T1000 (cell line): ENCODE results near the gene GJA5.
"Not testable (repeated sequence)": the region's sequence is repeated elsewhere in the genome, so short reads cannot be mapped to it uniquely, and the experiment has no call there.

ENCODE experiments used
- DNase-seq: peaks from one replicate; lab custom pipeline; 2025; ENCODE audit warnings: mixed read lengths; lab: John Stamatoyannopoulos, UW

GJA5 gene

GRCh38 chr1:147762233-147763024, 2.0 kb upstream of the GJA5 start:
- DNase-seq: no peak

GRCh38 chr1:147758379-147759100, 1.9 kb downstream of the GJA5 start:
- DNase-seq: no peak

- DNase-seq: no peak
Observed at GRCh38 chr1:147757015-147757990, 3.1 kb downstream of the GJA5 start.

DNA sequence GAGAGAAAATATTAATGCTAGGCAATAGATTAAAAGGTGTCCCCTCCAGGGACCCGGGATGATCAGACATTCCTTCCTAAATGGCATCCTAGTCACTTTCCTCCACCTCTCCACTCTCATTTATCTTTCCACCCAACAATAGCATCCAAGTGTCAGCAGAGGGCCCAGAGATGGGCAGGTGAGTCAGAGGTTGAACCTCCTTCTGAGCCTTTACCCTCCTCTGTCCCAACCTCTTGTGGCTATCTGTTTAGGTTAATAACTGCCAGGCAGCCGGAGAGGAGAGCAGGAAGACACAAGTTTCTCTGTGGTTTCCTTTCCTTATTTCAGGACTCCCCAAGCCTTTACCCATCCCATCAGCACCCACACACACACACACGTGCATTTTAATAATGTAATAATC, 4.1 kb downstream of the GJA5 start:
- no peak for DNase-seq

DNA sequence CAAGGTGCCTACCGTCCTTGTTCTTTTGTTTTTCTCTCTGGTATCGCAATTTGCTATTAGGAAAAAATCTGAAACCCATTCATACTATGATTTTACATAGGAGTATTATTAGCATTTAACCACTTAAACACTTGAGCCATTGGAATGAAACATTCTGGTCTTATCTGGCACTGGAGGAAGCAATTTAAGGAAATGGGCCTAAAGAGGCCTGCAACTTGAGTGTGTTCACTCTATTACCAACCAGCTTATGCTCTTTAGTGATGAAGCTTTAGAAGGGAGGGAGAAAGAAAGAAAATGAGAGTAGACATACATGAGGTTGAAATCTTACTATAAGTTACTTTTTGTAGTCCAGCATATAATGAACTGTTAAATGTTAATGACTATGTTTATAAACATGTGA, 5.7 kb downstream of the GJA5 start:
- DNase-seq: no peak

- DNase-seq: no peak
Observed at GRCh38 chr1:147753081-147753480, 7.3 kb downstream of the GJA5 start.

DNA sequence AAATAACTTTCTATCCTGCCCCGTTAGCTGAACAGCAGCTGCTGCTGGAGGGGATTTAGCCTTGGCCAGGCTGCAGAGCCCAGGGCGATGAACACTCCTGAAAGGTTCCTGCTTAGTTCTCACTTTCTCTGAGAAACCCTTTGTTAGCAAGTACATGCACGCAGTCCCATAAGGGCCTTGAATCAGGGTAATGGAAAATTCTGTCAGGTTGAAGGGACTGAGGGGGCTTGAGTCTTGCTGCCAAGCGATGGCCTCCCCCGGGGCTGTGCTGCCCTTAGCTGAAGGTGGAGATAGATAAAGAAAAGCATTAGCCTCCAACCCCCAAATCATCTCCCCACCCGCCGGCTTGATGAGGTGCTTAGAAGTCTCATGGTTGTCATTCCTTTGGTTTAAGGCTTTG, 7.9 kb downstream of the GJA5 start:
- no peak for DNase-seq

- DNase-seq: no peak
Observed at GRCh38 chr1:147751346-147751745, 9.1 kb downstream of the GJA5 start.

DNA sequence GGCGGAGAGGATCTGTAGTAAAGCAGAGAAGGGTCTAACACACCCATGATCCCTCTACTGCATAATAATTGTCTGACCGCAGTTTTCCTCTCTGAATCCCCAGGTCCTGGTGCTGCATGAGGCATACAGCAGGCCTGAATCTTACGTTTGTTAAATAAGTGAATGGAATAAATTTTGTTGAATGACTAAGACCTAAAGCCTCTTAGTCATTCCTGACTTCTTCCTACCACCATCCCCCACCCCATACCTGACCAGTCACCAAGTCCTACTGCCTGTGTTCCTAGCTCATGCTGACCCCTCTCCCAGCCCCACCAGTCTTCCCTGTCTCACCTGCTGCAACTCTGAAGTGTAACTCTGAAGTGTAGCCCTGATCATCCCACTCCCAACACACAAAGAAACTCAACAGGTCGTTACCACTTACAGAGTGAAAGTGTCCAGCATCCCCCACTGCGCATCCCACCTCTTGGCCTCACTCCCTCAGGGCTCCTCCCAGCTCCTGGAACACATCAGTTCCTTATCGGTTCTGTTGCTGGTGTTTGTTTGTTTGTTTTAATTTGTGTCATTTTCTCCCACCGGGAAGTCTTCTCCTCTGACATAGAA, 9.7 kb downstream of the GJA5 start:
- DNase-seq: no peak

- DNase-seq: no peak
Observed at GRCh38 chr1:147749792-147750191, 10.6 kb downstream of the GJA5 start.

DNA sequence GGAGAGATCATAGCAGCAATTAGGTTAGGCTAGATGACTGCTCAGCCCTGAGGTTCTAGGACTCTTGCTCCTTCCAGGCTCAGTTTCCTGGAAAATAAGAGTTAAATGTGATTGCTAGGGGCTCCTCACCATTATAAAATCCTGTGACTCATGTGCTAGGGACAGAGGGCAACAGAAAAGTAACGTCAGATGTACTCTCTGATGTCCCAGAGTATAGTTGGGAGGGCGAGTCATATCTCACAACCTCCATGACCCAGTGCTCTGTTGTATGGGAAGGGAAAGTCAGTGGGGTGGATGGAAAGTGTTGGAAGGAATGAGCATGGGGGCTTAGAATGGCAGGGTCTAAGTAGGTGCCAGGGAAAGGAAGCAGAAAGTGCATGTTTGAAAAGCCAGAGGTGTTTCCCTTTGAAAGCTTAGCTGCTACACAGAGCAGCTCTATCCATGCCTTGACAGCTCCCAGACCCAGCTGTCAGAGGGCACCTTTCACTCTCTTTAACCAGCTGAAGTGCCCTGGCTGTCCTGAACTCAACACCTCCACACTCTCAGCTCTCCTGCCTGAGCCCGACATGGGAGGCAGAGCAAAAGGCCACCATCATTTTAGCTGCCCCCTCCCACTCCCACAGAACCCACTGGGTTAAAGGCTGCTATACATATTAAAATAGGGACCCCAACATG, 11.6 kb downstream of the GJA5 start:
- no peak for DNase-seq

GRCh38 chr1:147747966-147748365, 12.4 kb downstream of the GJA5 start:
- no peak for DNase-seq

DNA sequence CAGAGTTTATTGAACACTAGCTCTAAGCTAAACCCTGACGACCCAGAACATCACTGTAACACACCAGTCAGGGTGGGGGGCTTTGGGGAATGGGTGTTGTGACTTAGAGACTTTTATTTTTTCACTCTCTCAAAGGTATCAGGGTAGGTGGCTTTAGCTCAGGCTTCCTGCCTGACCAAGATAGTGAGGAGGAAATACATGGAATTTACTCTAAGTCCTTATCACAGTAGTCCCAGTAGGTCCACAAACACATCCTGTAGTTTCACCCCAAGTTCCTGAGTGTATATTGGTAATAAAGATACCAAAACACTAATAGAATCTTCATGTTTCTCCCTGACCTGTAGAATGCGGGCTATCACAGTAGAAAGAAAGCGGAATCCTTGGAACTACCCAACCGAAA, 15.1 kb downstream of the GJA5 start:
- DNase-seq: no peak

- no peak for DNase-seq
Observed at GRCh38 chr1:147741065-147741464, 19.3 kb downstream of the GJA5 start.

GRCh38 chr1:147740391-147740790, 20.0 kb downstream of the GJA5 start:
- no peak for DNase-seq

GRCh38 chr1:147738739-147739476, 21.5 kb downstream of the GJA5 start:
- no peak for DNase-seq

GRCh38 chr1:147738129-147738528, 22.3 kb downstream of the GJA5 start:
- DNase-seq: no peak

DNA sequence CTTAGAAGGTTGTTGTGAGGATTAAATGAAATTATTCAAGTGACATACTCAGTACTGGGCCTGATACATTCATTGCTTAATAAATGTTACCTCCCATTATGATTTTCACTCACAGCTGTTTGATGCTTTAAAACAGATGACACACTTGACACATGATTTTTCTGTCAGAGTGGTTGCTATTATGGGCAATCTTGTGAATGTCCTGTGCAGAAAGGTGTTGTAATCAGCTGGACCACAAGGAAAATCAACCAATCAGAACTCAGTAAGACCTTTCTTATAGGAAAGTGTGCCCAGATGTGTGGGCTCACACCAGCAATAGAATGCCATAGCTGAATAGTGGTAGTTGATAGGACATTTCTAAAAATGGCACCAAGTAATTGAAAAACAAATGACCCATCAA, 23.5 kb downstream of the GJA5 start:
- DNase-seq: no peak

DNA sequence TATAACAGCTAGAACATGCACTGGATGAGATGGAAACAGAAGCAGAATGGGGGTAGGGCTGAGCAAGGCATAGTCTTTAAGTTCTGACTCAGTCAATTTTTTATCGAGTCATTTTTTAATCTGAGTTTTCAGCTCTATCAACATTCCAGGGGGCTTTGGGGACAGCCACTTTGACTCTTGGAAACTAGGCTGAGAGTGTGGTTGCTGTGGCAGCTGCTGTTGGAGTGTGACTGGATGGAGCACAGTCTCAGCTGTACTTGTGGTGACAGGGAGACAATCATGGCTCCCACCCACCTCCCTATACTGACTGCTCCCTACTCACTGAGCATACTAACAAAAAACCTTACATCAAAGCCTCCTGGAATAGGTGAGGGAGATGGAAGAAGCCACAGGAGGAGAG, 25.0 kb downstream of the GJA5 start:
- DNase-seq: no peak

- not testable (repeated sequence) for DNase-seq
Observed at GRCh38 chr1:147734291-147734841, 26.0 kb downstream of the GJA5 start.
